Pulmonary artery endothelial cell (primary cell): ENCODE measurements around the gene LRRC14B. TPM values are rescaled to one million over a fixed set of nuclear protein-coding genes. Genes with fewer than 3 reads are reported as not detected.
"Not testable (repeated sequence)": the region's sequence is repeated elsewhere in the genome, so short reads cannot be mapped to it uniquely, and the experiment has no call there.

Experiments used
- DNase-seq: peaks from one replicate; pipeline ENCODE4 v3.0.0-alpha.2; 2011; ENCODE audit warnings: low read depth, low spot score
- total RNA-seq: library from RNA; depleted of rRNA; stranded (reverse); fragments of >200 nt; gene quantifications from 2 replicates; pipeline ENCODE4 v1.2.3, GENCODE V29; 2014

LRRC14B gene
- total RNA-seq, 1 donor from 2014 or later, result not detected

- no peak for DNase-seq
These were observed 825 bp downstream of the LRRC14B start for GRCh38 chr5:191949-192690.

GRCh38 chr5:192691-192969, 1.3 kb downstream of the LRRC14B start:
- DNase-seq, result no peak

- no peak for DNase-seq
These were observed 1.9 kb downstream of the LRRC14B start for GRCh38 chr5:192970-193831.

GRCh38 chr5:194102-194501, 2.8 kb downstream of the LRRC14B start:
- no peak for DNase-seq

GRCh38 chr5:194603-195209, 3.4 kb downstream of the LRRC14B start:
- DNase-seq, result no peak

GRCh38 chr5:195401-196160, 4.3 kb downstream of the LRRC14B start:
- DNase-seq, result no peak

- DNase-seq, result no peak
These were observed 5.1 kb downstream of the LRRC14B start for GRCh38 chr5:196350-196749.

- not testable (repeated sequence) for DNase-seq
These were observed 5.7 kb downstream of the LRRC14B start for GRCh38 chr5:197031-197430.

- DNase-seq, result no peak
These were observed 6.7 kb downstream of the LRRC14B start for GRCh38 chr5:197892-198489.

- no peak for DNase-seq
These were observed 7.4 kb downstream of the LRRC14B start for GRCh38 chr5:198516-199196.

GRCh38 chr5:199197-199949, 8.1 kb downstream of the LRRC14B start:
- no peak for DNase-seq

GRCh38 chr5:199950-200645, 8.8 kb downstream of the LRRC14B start:
- DNase-seq, result no peak

GRCh38 chr5:200985-201384, 9.7 kb downstream of the LRRC14B start:
- DNase-seq, result no peak

- DNase-seq, result no peak
These were observed 10.4 kb downstream of the LRRC14B start for GRCh38 chr5:201672-202071.

- DNase-seq, result no peak
These were observed 12.1 kb downstream of the LRRC14B start for GRCh38 chr5:203246-203930.

GRCh38 chr5:204001-204400, 12.7 kb downstream of the LRRC14B start:
- no peak for DNase-seq

- no peak for DNase-seq
These were observed 13.2 kb downstream of the LRRC14B start for GRCh38 chr5:204462-204861.

- no peak for DNase-seq
These were observed 13.8 kb downstream of the LRRC14B start for GRCh38 chr5:204966-205670.
